Erythroblast (primary cell): ENCODE results near the gene ZNF675.

Experiments used
- GATA1 ChIP-seq: IDR thresholded peaks from 2 replicates; pipeline ENCODE4 v1.6.1; 2011; ENCODE audit warnings: low read depth, mild to moderate bottlenecking, control low read depth, low read length, moderate library complexity
- POLR2A ChIP-seq: IDR thresholded peaks from 2 replicates; pipeline ENCODE4 v1.6.1; 2011; ENCODE audit warnings: mild to moderate bottlenecking, low read length

DNA sequence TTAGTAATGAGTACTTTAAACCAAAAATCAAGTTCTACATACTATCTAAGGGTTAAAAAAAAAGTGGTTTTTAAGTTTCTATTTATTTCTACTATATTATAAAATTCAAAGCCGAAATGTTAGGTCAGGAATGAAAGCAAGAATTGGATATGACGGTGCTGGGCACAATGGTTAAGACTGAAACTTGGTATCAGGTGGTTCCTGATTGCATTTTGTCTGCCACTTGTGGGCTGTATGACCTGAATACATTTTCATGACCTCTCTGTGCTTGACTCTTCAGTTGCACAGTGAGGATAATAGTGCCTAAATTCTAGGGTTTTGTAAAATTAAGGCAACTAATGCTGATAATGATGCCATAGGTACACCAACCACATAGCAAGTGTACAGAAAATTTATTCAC lies 22.3 kb upstream of the ZNF675 start:
- TF ChIP-seq POLR2A (no peak), GATA1 (no peak)
